HG03432 (cell line): ENCODE results near the gene CBX8.
"Not testable (repeated sequence)": the region's sequence is repeated elsewhere in the genome, so short reads cannot be mapped to it uniquely, and the experiment has no call there.

Experiments used
- ATAC-seq: cut with Tn5 transposase; IDR thresholded peaks from one replicate; pipeline ENCODE4 v1.9.1; 2021; ENCODE audit warnings: mild to moderate bottlenecking, moderate library complexity; ENCODE audit not compliant: unreplicated experiment

CBX8 gene

DNA sequence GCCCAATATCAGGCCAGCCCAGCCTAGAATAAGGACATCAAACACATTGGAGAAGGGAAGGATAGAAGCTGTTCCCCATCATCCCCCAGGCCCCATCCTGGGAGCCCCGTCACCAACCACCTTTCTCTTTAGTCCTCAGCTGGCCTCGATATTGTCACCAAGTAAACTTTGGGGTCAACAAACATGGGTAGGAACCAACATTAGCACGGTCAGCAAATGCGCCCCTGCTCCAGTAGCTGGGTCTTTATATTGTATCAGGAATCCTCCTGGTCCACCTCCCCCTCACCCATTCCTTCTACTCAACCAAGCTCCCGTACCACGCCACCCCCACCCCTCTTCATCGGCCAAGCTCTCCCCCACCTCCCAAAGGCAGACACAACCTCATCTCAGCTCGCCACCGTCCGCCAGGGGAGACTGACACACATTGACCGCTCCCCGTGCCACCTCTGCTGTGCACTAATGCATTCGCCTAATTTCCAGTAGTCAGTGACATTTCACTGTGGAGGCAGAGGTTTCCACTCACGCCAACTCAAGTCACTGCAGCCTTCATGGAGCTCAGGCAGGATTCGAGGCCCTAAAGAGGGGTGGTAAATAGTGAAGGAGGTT is 39.6 kb downstream of the CBX8 start:
- no peak for ATAC-seq

DNA sequence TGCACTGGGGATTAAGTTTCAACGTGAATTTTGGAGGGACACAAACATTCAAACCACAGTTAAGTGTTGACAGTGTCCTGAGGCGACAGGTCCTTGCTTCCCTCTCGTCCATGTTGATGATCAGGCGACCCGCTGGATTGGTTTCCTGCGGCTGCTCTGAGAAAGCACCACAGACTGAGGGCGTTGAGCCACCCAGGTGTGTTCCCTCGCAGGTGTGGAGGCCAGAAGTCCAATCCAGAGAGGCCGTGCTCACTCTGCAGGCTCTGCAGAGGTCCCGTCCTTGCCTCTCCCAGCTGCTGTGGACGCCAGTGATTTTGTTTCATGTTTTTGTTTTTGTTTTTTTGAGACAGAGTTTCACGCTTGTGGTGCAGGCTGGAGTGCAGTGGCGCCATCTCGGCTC is 41.3 kb downstream of the CBX8 start:
- no peak for ATAC-seq

GRCh38 chr17:79754903-79755302 is 42.0 kb downstream of the CBX8 start:
- ATAC-seq: not testable (repeated sequence)

GRCh38 chr17:79754370-79754769 is 42.5 kb downstream of the CBX8 start:
- no peak for ATAC-seq

DNA sequence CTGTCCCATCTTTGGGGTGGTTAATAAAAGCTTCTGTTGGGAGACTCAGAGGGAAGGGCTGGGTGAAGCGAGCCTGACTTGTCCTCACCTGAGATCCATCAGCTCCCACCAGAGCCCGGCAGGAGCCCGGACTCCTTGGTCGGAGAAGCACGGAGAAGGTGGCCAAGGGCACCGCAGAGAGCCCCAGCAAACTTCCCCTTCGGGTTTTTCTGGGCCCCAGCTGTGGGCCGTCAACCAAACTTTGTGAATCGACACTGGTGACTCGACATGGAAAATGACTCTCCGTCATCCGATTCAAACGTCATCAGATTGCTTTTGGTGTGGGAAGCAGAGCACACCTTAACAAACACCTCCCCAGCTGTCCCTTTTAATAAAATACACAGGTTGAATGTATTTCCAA is 44.7 kb downstream of the CBX8 start:
- no peak for ATAC-seq

- no peak for ATAC-seq
Observed at GRCh38 chr17:79750650-79751545, 46.0 kb downstream of the CBX8 start.

DNA sequence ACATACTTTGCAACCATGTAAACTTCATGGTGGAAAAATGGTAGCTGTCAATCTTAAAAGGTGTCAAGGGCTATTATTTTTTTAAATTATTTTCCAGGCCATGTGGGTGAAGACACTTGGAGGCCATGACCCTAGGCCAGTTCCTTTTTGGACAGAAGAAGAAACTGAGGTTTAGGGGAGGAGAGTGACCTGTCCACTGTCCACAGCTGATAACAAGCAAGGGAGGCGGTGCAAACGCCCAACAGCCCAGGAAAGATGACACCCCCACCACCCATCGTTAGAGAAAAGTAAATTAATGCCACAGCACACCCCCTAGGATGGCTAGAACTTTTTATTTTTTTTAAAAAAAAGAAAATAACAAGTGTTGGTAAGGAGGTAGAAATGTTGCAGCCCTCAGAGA is 46.9 kb downstream of the CBX8 start:
- no peak for ATAC-seq

DNA sequence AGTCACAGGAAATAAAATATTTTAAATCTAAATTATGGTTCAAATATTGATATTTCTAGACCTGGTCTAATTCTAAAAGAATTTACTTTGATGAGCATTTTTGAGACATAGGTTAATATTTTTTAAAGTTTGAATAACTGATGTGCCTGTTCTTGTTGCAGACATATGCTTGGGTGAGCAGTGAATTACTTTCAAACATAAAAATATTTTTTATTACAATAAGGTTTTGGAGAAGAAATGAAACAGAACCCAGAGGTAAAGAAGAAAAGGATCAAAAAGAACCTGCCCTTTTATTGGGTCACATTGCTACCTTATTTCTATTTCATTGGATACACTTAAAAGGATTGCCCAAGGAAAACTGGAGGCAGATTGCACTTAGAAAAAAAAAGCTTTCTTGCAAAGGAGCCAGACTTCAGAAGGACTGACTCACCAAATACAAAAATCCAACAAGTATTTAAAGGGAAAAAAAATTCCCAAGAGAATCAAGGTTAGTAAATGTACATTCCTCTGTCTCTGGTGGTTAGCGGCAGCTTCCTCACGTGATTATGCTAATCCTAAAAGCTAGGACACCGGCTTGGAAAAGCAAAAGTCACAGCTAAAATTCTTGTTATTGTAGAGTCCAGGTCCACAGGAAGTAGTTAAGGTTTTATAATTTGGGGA is 47.6 kb downstream of the CBX8 start:
- no peak for ATAC-seq

DNA sequence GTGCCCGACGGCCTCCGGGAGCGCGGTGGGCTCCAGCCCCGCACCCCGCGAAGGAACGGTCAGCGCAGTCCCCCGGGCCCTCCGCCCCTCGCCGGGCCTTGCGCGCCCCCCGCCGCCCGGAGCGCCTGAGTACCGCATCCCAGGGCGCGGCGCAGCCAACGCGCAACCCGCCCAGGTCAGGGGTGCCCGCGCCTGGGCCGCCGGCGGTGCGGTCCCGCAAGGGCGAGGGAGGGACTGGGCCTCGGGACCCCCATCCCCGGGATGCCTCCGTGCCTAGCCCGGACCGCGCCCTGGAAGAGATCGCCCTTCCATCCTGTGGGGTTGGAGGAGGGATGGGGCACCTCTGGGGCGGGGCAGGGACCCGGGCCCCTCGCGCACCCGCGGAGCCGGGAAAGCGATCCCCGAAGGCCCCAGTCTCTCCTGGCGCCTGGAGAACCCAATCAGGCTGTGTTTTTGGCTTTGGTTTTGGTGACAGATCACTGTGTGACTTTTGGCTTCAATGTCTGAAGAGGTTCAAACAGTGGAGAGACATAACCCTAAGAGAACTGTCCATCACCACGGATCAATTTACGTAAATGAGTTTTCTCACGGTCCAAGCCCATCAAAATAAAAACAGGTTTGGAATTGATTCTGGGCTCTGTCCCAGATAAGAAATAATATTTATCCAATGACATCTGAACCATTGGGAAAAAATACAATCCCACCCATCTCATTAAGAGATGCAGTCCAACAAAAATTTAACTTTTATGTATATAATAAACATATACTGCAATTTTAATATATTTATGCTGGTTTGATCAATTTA is 48.4 kb downstream of the CBX8 start:
- ATAC-seq: no peak

GRCh38 chr17:79747508-79748294 is 49.2 kb downstream of the CBX8 start:
- ATAC-seq: no peak

GRCh38 chr17:79746889-79747507 is 49.9 kb downstream of the CBX8 start:
- ATAC-seq: no peak

DNA sequence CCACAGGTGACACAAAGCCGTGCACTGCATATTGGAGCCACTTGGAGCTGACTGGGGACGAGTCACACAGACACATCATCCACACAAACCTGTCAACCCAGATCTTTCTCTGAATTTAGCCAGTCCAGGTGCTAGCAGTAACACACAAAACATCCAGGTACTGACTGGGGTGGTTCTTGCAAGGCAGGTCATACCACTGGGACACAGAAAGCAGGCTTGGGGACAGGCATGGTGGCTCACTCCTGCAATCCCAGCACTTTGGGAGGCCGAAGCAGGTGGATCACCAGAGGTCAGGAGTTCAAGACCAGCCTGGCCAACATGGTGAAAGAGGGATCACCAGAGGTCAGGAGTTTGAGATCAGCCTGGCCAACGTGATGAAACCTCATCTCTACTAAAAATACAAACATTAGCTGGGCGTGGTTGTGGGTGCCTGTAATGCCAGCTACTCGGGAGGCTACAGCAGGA is 51.2 kb downstream of the CBX8 start:
- no peak for ATAC-seq

GRCh38 chr17:79743614-79744013 is 53.3 kb downstream of the CBX8 start:
- no peak for ATAC-seq

- ATAC-seq: no peak
Observed at GRCh38 chr17:79742951-79743476, 53.9 kb downstream of the CBX8 start.

DNA sequence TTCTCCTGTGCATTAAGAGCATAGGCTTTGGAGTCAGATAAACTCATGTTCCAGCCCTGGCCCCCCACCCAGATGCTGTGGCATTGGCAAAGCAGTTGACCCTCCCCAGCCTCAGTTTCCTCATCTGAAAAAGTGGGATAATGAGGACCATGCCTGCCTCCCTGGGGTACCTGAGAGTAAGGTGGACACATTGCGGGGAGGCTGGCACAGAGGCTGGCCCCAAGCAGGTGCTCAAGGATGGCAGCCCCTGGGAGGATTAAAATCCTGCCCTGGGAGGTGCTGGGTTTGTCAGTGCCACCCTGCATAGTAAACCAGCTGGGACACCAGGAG is 54.3 kb downstream of the CBX8 start:
- ATAC-seq: no peak
